Upper lobe of left lung (tissue), 4 donors: ENCODE results near the gene SYNJ2.

Source experiments
- POLR2AphosphoS5 ChIP-seq, 2 donors: sonication (generic); formaldehyde crosslinking; IDR thresholded peaks; one replicate each; pipeline ENCODE4 v1.5.1; 2017; ENCODE audit warnings: antibody characterized with exemption in 2 of 2
- TF ChIP-seq, protein P1 (sequence below), 6 experiments: fragments of 450-650 bp in 4 of 6; fragments of 200-600 bp in 2 of 6; sonication (generic) in 2 of 6; IDR thresholded peaks; one replicate each; pipeline ENCODE4 v1.5.1; 2016 to 2019; ENCODE audit warnings: antibody characterized with exemption in 6 of 6

DNA sequence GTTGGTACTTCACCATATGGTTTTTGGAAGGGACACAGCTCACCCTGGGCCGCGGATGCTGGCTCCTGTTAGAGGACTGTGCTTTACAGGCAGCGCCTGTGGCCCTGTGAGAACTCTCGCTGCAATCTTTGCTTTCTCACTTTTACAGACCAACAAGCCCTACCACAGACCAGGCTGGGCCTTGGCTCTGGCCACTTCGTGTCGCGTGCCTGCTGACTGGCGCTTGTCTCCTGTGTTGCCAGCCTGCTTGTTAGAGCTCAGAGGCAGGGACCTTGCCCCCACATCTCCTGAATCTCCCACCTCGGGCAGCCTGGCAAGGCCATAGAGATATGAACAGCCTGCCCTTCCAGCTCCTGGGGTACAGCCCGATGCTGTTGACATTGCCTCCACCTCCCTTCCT is 56.1 kb downstream of the SYNJ2 start:
- TF ChIP-seq, protein P1, sequence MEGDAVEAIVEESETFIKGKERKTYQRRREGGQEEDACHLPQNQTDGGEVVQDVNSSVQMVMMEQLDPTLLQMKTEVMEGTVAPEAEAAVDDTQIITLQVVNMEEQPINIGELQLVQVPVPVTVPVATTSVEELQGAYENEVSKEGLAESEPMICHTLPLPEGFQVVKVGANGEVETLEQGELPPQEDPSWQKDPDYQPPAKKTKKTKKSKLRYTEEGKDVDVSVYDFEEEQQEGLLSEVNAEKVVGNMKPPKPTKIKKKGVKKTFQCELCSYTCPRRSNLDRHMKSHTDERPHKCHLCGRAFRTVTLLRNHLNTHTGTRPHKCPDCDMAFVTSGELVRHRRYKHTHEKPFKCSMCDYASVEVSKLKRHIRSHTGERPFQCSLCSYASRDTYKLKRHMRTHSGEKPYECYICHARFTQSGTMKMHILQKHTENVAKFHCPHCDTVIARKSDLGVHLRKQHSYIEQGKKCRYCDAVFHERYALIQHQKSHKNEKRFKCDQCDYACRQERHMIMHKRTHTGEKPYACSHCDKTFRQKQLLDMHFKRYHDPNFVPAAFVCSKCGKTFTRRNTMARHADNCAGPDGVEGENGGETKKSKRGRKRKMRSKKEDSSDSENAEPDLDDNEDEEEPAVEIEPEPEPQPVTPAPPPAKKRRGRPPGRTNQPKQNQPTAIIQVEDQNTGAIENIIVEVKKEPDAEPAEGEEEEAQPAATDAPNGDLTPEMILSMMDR (IDR thresholded peaks at IDR 0.05), result no peak
- no peak for TF ChIP-seq POLR2AphosphoS5 (IDR thresholded peaks at IDR 0.05)
